NCI-H1417 (cell line): Measurements from ENCODE around the gene ATXN7L1.
"Not testable (repeated sequence)": the region's sequence is repeated elsewhere in the genome, so short reads cannot be mapped to it uniquely, and the experiment has no call there.

Source experiments
- DNase-seq, 3 experiments: peaks; one replicate each; lab custom pipeline; 2025; lab: John Stamatoyannopoulos, UW

The ATXN7L1 gene

DNA sequence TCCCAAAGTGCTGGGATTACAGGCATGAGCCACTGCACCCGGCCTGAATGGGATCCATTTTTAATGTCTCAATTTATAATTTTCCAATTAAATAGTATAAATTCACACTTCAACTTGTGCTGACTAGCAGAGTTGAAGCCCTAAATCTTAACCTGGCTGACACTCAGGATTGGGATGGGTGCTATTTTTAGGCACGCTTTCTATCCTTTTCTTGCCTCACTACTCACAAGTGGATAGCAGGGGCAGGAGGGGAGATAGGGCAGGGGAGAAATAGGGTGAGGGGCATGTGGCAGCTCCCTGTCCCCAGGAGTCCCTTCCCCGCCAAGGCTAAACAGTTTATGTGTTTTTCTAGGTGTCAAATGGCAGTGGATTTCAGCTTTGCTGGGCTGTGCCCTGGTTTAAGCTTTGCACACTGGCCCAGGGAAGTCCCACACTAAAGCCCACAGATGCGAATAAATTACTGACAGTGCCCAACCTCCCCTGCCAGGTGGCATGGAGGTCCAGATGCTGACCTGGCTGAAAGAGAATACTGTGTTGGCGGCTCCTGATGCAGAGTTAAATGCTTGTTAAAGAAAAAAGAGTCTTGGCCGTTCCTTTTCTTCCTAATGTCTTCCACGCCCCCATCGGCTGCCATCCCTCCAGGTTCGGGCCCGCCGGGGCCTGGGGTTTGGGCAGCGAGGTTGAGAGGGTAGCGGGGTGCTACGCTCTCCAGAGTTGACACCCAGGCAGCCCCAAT is 259.0 kb downstream of the ATXN7L1 start:
- DNase-seq: no peak

- no peak for DNase-seq
Measured at GRCh38 chr7:105614341-105614840, 262.0 kb downstream of the ATXN7L1 start.

DNA sequence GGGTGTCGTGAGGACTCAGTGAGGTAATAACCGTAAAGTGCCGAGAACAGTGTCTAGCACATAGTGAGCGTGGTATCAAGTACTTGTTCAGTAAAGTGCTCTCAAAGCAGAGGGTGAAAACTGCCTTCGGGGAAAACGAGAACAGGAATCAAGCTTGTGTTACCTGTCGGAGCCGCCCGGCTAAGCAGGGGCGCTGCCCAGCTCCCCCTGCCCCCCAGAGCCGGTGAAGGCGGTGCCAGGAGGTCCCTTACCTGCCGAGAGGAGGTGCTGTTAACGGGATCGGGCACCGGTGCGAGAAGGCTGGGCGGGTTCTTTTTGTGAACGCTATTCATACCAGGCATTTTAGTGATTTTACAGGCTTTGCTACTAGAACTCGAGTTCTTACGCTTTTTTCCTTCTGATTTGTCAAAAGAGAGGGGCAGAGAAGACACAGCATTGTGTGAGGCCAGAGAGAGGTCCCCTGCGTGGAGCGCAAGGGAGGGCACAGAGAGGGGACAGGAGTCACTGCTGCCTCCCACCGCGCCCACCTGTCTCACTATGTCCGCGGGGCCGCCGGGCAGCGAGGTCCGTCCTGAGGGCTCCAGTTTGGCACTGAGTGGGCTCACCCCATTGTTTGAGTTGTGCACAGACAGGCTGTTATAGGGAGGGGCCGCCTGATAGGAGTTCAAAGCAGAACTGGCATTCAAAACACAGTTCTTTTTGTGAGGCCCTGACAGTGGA is 262.6 kb downstream of the ATXN7L1 start:
- DNase-seq: no peak

GRCh38 chr7:105612806-105613205 is 263.6 kb downstream of the ATXN7L1 start:
- no peak for DNase-seq

DNA sequence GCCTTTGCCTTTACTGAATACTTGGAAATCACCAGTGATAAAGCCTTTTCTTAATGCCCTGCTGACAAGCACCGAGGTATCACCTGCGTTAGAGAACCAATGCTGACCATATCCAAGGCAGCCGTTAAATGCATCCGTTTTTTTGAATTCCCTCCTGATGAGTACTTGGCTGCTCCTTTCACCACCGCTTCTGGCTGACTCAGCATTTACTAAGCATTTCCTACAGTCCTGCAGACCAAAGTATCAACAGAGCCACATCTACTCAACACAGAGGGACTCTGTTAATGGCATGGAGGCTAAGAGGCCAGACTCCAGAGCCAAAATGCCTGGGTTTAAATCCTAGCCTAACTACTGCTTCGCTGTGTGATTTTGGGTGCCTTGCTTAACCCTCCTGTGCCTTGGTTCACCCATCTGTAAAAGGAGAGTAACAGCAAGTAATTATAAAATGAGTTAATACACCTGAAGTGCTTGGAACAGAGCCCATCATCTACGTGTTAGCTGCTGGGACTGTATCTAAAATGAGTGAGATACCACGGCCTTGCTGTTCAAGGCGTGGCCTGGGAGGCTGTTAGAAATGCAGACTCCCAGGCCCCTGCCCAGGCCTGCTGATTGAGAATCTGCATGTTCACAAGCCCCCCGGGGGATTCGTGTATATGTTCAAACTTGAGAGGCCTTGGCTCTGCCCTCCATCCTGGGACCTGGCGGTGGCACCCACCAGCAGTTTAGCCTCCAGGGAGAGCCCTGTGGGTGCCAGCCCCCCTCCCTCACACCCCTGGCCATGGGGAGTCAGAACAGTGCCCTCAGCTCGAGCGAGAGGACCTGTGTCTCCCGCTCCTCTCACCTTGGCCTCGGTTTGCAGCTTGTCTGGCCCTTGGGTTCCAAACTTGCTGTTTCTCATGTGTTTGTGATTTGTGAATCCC is 264.3 kb downstream of the ATXN7L1 start:
- no peak for DNase-seq

- no peak for DNase-seq
Measured at GRCh38 chr7:105610165-105610930, 266.1 kb downstream of the ATXN7L1 start.

DNA sequence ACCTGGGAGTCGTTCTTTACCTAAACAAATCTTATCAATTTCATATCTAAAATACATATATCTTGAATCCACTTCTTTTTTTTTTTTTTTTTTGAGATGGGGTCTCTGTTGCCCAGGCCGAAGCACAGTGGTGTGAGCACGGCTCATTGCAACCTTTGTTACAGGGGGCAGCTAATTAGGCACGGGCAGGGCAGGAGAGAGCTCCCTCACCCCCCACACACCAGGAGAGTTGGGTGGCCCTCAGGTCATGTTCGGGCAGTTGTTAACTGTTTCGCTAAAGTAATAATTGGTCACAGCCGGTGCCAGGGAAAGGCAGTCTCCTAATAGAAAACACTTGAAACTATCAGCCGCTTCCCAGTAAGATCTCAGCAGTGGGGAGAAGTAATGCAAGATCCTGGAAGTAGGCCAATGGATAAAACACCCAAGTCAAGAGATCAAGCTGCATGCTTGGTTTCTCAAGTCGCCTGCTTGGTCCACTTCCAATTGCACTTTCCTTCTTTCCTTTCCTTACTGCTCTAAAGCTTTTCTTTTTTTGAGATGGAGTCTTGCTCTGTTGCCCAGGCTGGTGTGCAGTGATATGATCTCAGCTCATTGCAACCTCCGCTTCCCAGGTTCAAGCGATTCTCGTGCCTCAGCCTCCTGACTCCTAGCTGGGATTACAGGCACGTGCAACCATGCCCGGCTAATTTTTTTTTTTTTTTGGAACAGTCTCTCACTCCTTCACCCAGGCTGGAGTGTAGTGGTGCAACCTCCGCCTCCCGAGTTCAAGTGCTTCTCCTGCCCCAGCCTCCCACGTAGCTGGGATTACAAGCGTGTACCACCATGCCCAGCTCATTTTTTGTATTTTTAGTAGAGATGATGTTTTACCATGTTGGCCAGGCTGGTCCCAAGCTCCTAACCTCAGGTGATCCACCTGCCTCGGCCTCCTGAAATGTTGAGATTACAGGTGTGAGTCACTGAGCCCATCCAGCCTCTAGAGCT is 273.8 kb downstream of the ATXN7L1 start:
- DNase-seq: no peak

- no peak for DNase-seq
Measured at GRCh38 chr7:105600720-105601550, 275.5 kb downstream of the ATXN7L1 start.

GRCh38 chr7:105599551-105599950 is 276.8 kb downstream of the ATXN7L1 start:
- DNase-seq: no peak

GRCh38 chr7:105599080-105599479 is 277.3 kb downstream of the ATXN7L1 start:
- DNase-seq: not testable (repeated sequence)

GRCh38 chr7:105596866-105597265 is 279.5 kb downstream of the ATXN7L1 start:
- no peak for DNase-seq

GRCh38 chr7:105594034-105594433 is 282.4 kb downstream of the ATXN7L1 start:
- no peak for DNase-seq

GRCh38 chr7:105591522-105591921 is 284.9 kb downstream of the ATXN7L1 start:
- DNase-seq: no peak

DNA sequence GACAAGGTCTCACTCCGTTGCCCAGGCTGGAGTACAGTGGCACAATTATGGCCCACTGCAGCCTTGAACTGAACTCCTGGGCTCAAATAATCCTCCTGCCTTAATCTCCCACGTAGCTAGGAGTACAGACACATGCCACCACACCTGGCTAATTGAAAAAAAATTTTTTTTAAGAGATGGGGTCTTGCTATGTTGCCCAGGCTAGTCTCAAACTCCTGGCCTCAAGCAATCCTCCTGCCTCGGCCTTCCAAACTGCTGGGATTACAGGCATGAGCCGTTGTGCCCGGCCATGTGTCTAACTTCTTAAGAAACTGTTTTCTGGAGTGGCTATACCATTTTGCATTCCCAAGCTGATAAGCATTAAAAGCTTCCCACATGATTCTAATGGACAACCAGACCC is 285.6 kb downstream of the ATXN7L1 start:
- DNase-seq: no peak

GRCh38 chr7:105589356-105590077 is 286.9 kb downstream of the ATXN7L1 start:
- peak; percentile 71 to 92 (median 73) for DNase-seq

DNA sequence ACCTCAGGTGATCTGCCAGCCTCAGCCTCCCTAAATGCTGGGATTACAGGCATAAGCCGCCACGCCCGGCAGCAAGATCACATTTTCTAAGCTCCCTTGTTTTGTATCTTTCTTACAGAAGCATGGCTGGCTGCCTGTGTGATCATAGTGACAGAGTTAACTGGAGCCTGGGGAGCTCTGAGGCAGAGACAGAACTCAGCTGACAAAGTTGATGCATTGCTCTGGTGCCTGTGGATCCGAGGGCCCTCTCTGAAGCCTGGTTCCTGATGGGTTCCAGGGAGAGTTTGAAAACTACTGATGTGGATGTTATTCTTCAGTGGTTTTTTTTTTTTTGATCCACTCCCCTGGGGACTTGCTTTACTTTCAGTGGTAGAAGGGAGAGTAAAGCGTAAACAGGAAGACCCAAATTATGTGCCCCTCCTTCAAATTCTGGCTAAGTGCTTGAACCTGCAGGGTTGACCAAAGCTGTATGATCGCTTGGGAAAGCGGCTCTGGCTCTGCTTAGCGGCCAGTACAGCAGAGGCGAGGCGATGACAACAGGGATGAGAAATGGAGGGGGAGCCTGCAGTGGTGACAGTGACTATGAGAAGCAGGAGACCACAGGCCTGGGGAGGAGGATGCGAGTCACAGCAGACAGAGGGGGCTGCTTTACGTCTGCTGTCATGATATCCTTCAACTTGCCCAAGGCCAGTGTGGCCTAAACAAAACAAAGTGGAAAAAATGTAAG is 288.3 kb downstream of the ATXN7L1 start:
- DNase-seq: peak in 1 of 3 experiments; percentile 36

GRCh38 chr7:105585850-105586500 is 290.4 kb downstream of the ATXN7L1 start:
- no peak for DNase-seq
